ENCODE measurements around the gene TOMT.
A peak's percentile ranks its signal among the peaks of the same experiment; 100 is the strongest.

Gene TOMT

DNA sequence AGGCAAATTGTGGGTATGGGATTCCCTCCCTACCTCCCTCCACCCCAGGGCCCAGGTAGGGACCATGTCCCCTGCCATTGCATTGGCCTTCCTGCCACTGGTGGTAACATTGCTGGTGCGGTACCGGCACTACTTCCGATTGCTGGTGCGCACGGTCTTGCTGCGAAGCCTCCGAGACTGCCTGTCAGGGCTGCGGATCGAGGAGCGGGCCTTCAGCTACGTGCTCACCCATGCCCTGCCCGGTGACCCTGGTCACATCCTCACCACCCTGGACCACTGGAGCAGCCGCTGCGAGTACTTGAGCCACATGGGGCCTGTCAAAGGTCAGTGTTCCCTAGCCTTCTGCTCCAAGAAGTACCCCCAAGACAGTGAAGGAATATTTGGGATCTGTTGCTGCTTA, at the start of gene TOMT:
Gene TOMT (plus strand): TSS at position 37 of the 400 bp plus-strand sequence. CDS start 28 bp downstream, at position 65.
- DNase-seq (ENCODE audit: low read depth in 2 of 2) = no peak

GRCh38 chr11:72058416-72059034, 47.2 kb upstream of the TOMT start:
- no peak for DNase-seq (ENCODE audit: low read depth in 2 of 2)

DNA sequence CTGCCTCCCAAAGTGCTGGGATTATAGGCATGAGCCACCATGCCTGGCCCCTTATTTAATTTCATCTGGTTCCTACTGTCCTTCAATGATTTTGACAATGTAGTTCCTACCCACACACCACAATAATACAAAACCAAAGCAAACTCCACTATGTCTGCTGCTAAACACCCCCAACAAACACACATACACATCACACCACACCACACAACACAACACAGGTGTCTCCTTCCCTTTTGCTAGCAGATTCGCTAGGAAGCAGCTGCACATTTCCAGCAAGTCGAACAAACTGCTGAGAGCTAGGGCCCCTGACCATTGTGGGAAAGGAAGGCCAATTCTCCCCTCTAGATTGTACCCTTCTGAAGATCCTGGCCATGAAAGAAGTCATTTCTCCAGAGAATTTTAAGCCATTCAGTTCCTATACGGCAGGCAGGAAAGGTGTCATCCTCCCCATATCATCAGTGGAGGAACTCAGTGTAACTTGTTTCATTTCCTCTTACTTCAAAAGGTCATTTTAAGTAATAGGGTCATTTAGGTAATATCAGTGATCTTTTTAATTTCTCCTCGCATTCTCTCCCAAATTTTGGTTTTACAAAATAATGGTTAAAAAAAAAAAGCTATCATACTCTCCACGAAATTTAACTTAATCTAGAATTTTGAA, 43.9 kb upstream of the TOMT start:
- no peak for DNase-seq (ENCODE audit: low read depth in 2 of 2)

- DNase-seq (ENCODE audit: low read depth in 2 of 2) = no peak
Observed at GRCh38 chr11:72066855-72067254, 38.9 kb upstream of the TOMT start.

GRCh38 chr11:72067266-72067665, 38.5 kb upstream of the TOMT start:
- no peak for DNase-seq (ENCODE audit: low read depth in 2 of 2)

GRCh38 chr11:72067676-72068075, 38.0 kb upstream of the TOMT start:
- DNase-seq (ENCODE audit: low read depth in 2 of 2) = no peak

GRCh38 chr11:72069200-72069599, 36.5 kb upstream of the TOMT start:
- no peak for DNase-seq (ENCODE audit: low read depth in 2 of 2)

GRCh38 chr11:72069787-72070251, 35.9 kb upstream of the TOMT start:
- DNase-seq (ENCODE audit: low read depth in 2 of 2) = no peak

DNA sequence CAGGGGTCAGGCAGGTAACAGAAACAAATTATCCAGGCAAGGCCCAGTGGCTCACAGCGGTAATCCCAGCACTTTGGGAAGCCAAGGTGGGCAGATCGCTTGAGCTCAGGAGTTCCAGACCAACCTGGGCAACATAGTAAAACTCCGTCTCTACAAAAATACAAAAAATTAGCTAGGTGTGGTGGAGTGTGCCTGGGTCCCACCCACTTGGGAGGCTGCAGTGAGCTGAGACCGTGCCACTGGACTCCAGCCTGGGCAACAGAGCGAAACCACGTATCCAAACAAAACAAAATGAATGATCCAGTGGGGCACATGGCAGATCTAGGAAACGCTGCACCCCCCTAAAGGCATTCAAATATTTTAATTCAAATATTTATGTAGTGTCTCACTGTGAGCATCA, 35.2 kb upstream of the TOMT start:
- no peak for DNase-seq (ENCODE audit: low read depth in 2 of 2)

DNA sequence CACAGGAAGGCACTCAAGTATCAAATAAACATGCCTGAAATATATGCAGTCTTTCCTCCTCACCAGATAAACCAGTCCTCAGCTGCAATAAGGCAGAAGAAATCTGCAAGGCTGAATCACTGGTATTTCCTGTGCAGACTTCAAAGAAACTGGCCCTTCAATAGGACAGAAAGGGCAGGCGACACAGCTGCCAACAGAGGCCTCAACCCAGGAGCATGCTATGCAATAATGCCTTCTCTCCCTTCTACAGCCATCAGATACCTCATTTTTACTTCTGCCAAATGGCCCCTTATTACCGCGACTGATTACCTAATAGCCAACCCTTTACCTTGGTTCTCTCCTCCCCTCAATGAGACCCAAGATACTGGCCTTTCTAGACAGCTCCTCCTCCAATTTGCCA, 33.4 kb upstream of the TOMT start:
- DNase-seq (ENCODE audit: low read depth in 2 of 2) = no peak

GRCh38 chr11:72075109-72075508, 30.6 kb upstream of the TOMT start:
- no peak for DNase-seq (ENCODE audit: low read depth in 2 of 2)

GRCh38 chr11:72075756-72076155, 30.0 kb upstream of the TOMT start:
- no peak for DNase-seq (ENCODE audit: low read depth in 2 of 2)

DNA sequence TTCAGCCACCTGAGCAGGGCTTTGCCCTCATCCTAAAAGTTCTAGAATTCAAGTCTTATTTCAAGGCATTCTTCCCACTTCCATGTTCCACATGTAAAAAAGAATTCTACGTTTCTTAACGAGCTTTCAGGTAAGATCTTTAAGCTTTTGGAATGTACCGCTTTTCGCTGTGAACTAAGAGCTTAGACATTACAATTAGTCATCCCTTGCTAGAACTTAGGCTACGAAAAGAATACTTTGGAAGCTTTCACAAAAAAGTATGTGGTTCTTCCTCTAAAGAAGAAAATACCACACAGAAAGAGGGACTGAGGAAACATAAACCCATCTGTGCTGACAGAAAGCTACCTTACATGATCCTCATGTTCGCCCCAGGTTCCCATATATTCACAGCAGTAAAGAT, 27.2 kb upstream of the TOMT start:
- no peak for DNase-seq (ENCODE audit: low read depth in 2 of 2)

- no peak for DNase-seq (ENCODE audit: low read depth in 2 of 2)
Observed at GRCh38 chr11:72079819-72080325, 25.9 kb upstream of the TOMT start.

DNA sequence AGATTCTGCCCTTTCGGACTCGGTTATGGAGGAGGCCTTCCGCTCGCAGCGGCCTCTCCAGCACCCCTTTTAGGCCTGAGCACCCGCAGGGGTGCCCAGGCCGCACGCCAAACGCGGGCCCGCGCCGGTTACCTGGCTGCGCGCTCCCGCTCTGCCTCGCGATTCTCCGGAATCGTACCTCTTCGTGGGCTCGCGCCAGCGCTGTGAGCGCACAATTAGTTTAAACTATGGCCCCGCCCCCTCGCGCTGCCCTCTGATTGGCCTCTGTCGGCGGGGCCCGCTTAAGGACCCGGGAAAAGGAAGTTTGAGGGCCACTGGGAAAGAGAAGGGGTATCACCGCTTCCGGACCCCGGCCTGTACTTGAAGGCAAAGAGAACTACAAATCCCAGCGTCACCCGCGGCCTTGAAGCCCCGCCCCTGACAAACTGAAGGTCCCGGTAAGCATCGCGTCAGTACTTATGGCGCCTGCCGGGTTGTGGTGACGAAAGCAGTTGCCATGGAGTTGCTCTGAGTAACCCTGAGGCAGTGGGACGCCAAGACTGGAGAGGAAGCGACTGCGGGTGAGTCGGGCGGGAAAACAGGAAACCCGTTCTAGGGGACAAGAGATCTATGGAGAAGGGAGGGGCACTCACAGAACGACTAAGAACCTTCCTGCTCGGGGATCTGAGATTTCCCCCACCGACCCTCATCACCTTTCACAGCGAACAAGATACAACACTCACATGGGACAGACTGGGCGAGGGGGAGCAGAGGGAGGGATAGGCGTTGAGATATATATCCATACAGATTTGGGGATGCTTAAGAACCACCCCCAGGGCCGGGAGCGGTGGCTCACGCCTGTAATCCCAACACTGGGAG, 25.2 kb upstream of the TOMT start, which contains the start of the genes LRRC51 and NUMA1:
Gene LRRC51 (plus strand): TSS at position 525 of the 858 bp plus-strand sequence. CDS start 8,234 bp downstream, outside the sequence.
Gene NUMA1 (minus strand): TSS at position 217 of the 858 bp plus-strand sequence. CDS start 44,599 bp downstream, outside the sequence.
- DNase-seq (ENCODE audit: low read depth in 2 of 2) = peak; percentile 98 to 99

DNA sequence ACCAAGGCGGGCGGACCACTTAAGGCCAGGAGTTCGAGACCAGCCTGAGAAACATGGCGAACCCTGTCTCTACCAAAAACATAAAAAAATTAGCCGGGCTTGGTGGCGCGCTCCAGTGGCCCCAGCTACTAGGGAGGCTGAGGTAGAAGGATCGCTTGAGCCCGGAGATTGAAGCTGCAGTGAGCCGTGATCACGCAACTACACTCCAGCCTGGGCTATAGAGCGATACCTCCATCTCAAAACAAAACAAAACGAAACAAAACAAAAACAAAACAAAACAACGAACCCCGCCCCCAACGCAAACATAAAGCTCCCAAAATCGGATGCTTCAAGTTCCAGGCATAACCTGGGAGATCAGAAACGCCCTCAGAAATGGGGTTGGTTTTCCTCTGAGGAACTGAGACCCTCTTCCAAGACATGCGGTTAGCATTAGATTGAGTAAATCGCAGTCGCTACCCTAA, 24.5 kb upstream of the TOMT start:
- DNase-seq (ENCODE audit: low read depth in 2 of 2) = no peak

DNA sequence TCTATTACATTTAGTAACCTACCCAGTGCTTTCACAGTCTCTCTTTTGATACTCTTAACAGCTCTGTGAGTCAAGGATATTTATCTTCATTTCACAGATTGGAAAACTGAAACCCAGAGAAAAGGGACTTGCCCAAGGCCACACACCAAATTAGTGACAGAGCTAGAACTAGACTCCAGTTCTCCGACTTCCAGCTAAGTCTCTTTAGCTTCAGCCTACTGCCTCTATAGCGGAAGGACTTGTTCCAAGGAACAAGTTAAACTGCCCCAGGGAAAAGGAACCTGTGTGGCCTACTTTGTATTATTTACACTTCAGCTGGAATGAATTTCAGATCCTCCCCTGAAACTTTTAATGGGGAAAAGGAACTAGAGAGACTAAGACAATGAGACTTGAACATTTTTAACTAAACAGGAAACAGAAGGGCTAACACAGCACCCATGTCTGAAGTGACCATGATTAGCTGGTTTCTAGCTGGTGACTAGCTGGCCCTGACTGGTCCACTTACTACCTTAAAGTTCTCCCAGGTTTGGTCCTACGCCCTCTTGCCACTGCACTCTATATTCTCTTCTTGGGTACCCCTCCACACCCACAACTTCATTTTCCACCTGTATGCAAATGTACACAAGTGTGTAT, 23.8 kb upstream of the TOMT start:
- no peak for DNase-seq (ENCODE audit: low read depth in 2 of 2)

GRCh38 chr11:72083414-72083813, 22.3 kb upstream of the TOMT start:
- no peak for DNase-seq (ENCODE audit: low read depth in 2 of 2)

- no peak for DNase-seq (ENCODE audit: low read depth in 2 of 2)
Observed at GRCh38 chr11:72084076-72084475, 21.6 kb upstream of the TOMT start.

DNA sequence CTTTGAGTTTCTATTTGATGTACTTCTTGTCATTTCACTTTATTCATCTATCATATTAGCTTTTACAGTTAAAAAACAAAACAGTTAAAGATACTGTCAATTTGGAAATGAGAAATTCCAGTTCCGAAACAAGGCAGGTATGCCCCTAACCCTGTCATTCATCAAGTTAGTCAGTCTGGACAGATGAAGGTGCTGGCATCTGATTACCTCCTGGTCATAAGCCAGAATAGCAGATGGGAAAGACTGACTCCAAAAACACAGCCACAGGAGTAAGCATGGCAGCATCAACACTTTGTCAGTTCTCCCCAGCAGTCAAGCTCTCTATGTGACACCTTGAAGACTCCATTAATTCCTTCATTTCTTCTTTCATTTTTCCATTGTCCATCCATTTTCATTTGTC, 20.8 kb upstream of the TOMT start:
- no peak for DNase-seq (ENCODE audit: low read depth in 2 of 2)

- no peak for DNase-seq (ENCODE audit: low read depth in 2 of 2)
Observed at GRCh38 chr11:72085621-72086351, 19.9 kb upstream of the TOMT start.

All from stimulated activated CD8-positive, alpha-beta memory T cell treated with anti-CD3 and anti-CD28 coated beads, Interleukin-7, amount 100 ng/mL, for 4 hours (primary cell).